ENCODE measurements around the gene A1BG.

Gene A1BG

DNA sequence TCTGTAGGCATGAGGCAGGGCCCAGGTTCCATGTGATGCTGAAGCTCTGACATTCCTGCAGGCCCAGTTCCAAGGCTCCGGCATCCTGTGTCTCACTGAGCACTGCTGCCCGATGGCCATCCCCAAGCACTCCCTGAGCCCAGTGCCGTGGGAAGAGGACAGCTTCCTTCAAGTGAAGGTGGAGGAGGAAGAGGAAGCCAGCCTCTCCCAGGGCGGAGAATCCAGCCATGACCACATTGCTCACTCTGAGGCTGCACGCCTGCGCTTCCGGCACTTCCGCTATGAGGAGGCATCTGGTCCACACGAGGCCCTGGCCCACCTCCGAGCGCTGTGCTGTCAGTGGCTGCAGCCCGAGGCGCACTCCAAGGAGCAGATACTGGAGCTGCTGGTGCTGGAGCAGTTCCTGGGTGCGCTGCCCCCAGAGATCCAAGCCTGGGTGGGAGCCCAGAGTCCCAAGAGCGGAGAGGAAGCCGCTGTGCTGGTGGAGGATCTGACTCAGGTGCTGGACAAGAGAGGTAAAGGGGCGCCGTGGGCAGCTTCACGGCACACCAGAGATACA, 18.5 kb downstream of the A1BG start:
- DNase-seq: no peak

DNA sequence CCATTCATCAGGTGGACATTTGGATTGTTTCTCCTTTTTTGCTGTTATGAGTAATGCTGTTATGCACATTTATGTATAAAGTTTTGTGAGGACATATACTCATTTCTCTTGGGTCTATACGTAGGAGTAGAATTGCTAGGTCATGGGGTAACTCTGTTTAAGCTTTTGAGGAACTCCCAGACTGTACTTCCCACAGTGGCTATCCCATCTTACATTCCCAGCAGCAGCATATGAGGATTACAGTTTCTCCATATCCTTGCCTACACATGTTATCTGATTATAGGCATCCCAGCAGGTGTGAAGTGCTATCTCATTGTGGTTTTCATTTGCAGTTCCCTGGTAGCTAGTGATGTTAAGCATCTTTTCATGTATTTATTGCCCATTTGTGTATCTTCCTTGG, 20.6 kb downstream of the A1BG start:
- DNase-seq: no peak

DNA sequence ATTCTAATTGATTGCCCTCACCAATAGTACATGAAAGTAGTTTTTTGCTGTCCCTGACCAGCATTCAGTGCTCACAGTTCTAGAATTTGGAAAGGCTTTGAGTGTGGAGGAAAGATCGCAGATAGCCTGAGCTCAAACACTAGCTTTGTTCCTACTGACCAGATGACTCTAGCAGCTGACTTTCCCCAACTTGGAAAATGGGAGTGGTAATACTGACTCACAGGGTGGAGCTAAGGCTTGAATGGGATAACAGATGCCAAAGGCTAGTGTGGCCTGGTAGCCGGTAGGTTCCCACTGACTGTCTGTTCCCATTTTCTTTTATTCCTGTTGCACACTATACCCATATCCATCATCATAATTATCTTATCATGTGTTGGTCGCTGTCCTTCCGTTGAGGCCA, 22.8 kb downstream of the A1BG start:
- no peak for DNase-seq

DNA sequence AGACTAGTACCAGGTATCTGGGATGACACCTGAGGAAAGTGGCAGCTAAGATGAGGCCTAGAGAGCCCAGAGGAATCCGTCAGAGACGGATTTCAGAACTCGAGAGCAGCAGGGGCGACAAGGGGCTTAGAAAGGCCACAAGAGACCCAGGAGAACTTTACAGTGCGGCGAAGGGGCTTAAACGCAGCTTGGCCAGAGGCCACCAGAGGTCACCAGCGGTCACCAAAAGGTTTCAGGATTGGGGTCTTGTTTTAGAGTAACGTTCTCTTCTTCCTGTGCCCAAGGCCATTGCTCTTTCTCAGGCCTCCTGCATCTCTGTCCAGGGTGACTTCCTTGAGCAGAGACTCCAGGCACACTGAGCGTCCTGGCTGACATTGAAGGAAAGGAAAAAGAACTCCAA, 24.3 kb downstream of the A1BG start:
- peak; percentile 23 for DNase-seq

DNA sequence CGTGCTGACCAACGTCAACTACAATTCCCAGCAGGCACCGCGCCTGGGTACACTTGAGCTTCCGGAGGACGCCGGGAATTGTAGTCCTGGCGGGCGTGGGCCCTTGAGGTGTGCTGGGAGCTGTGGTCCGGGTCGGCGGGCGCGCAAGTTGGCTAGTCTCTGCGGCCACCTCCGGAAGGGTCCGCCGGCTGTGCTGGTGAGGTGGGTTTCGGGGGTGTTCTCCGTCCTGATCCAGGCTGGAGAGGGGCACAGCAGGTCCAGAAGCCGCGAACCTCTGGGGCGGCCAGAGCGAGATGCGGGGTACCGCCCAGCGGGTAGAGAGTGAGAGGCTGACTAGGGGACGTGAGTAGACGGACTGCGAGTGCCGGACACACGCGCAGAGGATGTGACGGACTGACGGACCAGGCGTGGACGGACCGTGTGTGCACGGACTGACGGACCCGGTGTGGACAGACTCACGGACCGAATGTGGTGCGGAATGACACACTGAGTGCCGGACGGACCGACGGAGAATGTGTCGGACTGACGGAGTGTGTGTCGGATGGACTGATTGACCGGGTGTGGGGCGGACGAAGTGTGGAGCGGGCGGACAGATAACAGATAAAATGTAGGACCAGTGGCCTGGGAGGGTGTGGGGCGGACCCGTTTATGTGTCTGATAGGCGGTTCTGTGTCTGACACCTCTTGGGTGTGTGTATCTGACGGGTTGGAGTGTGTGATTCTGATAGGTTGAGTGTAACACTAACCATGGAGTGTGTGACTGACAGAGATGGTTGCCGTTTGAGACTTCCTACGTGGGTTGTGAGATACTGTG, 26.2 kb downstream of the A1BG start, which contains the start of gene ZSCAN22:
Gene ZSCAN22 (plus strand): TSS at position 81 of the 813 bp plus-strand sequence. CDS start 7,809 bp downstream, outside the sequence.
- DNase-seq: peak; percentile 91

DNA sequence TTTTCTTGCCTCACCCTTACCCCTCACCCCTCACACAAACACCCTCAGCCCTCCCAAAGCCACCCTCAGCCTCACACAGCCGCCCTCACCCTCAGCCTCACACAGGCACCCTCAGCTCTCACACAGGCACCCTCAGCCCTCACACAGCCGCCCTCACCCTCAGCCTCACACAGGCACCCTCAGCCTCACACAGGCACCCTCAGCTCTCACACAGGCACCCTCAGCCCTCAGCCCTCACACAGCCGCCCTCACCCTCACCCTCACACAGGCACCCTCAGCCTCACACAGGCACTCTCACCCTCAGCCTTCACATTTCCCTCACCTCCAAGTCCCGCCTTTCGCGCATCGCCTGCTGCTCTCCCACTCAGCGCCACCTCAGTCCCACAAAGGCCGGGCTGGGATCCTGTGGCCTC, 26.8 kb downstream of the A1BG start:
- DNase-seq: no peak

DNA sequence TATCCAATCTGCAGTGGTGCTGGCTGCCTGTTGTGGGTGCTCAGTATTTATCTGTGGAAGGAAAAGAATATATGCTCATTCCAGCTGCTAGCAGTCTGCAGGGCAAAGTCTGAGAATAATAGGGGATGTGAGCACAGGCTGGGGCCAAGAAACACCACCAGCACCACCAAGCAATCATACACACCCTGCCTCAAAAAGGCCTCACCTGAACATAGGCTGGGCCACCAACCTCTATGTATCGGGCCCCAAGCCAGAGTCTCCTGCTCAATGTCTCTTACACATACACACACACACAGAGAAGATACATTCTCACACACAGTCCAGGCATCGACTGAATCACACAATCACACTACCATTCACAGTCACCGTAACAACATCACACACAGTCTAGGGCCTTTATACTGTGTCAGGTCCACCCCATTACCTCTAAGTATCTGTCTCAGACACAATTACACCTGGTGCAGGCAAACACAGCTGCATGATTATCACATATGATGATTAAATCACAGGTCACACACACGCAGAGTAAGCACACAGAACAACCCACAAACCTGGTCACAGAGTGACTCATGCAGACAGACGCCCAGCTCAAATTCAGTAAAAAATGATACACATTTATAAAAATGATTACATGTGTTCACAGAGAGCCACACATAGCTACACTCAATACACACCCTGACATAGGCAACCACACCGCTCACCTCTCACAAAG, 27.8 kb downstream of the A1BG start:
- no peak for DNase-seq

DNA sequence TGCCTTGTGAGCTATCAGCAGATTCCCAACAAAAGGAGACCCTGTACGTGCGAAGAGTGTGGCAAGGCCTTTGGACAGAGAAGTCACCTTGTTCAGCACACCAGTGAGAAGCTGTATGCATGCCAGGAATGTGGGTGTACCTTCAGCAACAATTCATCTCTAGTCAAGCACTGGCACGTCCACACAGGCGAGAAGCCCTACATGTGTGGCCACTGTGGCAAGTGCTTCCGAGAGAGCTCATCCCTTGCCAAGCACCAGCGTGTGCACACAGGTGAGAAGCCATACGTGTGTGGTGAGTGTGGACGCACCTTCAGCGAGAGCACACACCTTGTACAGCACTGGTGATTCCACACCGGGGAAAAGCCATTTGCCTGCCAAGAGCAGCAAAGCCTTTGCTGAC, 34.1 kb downstream of the A1BG start:
- no peak for DNase-seq

DNA sequence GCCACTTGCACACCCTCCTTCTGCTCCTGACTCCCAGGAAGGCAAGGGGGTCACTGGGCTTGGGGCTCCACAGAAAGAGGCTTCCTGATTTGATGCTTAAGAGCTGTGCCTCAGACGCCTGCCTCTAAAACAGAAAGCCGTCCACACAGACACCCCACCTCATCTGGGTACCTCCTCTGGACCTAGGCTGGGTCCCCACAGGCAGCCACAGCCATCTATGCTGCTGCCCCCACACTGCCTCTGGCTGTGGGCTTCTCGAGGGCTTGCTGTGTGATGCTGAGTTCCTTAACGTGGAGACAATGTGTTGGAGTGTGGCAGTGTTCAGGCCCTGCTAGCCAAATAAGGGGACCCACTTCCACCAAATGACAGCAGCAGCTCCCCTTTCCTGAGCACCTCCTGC, 35.0 kb downstream of the A1BG start:
- DNase-seq: no peak

DNA sequence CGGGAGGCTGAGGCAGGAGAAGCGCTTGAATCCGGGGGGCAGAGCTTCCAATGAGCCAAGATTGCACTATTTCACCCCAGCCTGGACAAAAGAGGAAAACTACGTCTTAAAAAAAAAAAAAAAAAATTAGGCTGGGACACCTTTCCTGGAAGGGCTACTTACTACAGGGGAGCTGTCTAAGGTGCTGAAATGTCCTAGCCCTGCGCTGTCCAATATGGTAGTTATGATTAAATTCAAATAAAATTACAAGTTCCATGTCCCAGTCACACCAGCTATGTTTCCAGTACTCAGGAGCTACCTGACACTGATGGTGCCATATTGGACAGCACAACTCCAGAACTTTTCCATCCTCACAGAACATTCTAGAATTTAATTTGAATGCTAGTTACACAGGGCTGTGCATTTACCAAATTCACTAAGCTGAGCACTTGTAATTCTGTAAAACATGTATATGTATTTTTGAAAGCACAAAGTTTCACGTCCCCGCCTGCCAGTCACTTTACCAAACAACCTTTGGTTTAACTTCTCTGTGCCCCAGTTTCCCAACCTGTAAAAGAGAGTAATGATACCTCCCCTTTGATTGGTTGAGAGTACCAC, 35.7 kb downstream of the A1BG start:
- DNase-seq: no peak

DNA sequence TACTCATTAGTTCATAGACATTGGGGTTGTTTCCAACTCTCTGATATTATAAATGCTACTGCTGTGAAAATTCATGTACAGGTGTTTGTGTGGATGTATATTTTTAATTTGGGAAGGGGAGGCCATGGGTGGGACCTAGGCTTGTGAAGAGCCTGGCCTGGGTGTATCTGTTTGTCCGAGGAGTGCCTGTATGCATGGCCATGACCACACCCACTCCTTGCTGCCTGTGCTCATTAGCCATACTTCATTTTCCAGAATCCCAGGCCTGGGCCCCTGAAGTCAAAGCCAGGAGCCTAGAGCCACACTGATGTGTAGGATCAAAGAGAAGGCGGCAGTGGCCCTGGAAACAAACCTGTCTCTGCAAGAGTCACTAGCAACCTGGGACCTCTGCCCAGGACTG, 37.7 kb downstream of the A1BG start:
- no peak for DNase-seq

DNA sequence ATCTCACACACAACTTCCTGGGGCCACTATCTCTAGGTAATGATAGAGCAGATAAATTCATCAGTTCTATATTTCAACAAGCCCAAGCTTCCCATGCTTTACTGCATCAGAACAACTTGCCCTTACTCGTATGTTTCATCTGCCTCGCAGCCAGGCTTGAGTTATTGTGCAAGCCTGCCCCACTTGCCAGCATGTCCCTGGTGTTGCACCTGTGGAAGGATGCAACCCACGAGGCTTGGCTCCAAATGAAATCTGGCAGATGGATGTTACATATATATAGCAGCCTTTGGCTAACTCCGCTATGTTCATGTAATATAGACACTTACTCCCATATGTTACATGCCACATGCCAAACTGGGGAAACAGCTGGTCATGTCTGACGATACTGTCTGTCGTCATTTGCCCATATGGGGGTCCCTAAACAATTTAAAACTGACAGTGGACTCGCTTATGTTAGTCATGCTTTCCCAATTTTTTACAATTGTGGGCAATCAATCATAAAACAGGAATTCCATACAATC, 41.9 kb downstream of the A1BG start:
- DNase-seq: no peak

DNA sequence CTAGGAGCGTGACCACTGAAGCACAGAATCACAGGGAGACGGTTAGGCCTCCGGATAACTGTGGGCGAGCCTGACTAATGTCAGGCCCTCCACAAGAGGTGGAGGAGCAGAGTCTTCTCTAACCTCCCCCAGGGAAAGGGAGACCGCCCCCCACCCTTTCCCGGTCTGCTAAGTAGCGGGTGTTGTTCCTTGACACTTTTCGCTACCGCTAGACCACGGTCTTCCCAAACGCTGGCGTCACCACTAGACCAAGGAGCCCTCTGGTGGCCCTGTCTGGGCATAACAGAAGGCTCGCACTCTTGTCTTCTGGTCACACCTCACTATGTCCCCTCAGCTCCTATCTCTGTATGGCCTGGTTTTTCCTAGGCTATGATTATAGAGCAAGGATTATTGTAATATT, 42.6 kb downstream of the A1BG start:
- DNase-seq: peak; percentile 17

DNA sequence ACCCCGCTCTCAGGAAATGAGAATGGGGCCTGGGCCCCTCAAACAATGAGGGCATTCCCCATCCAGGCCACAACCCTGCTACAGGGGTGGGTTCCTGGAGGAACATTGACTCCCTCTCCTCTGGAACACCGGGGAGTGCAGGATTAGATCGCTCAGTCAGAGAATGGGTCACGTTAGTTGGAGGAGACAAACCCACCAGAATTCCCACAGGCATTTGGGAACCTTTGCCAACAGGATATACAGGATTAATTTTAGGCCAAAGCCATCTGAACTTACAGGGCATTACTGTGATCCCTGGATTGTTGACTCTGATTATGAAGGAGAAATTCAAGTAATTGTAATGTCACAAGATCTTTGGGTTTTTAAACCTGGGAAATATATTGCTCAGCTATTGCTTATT, 45.6 kb downstream of the A1BG start:
- DNase-seq: no peak

DNA sequence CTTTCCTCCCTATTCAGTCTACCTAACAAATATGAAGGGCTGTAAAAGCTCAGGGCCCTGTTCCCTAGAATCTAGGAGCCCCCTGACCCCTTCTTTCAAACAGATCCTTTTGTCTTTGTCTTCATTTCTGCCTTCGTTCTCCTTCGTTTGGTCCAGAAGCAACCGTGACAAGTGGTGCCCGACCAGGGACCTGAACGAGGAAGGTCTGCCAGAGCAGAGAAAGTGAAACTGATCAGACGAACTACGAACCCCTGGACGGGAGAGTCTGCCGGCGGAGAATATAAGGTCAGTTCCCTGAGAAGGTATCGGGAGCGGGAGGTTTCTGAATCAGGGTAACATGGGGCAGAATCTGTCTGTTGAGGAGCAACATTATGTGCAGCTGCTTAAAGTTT, 47.4 kb downstream of the A1BG start:
- DNase-seq: peak; percentile 24

DNA sequence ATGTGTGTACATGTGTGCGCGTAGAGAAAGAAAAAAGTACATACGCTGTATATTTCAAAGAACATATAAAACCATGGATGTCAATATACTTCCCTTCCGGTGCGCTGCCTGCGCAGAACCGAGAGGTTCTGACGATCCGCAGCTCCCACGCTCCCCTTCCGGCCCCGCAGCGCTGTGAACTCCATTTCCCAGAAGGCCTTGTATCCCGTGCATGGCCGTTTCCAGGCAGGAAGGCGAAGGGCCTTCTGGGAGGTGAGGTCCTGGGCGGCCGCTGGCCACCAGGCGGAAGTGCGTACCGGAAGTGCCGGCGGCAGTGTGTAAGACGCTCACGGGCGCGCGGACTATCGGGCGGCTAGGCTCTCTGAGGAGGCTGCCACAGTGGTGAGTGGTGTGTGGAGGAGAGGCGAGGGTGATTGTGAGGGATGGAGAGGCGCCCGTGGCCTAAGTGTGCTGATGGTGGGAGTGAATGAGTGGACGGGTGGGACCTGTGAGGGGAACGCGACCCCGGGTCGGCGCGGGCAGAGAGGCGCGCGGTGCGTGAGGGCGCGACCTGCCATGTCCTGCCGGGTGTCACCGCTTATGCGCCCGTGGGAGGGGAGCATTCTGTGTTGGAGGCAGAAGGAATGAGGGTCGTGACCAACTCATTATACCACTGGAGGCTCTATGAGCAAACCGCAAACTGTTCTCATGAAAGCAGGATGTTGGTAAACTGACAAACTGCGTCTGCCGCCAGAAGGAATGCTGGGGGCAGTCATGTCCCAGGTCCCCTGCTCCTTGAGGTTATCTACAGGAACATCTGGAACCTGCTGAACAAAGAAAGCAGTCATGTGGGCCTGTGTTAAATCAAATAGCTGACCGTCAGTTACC, 48.0 kb downstream of the A1BG start, which contains the start of gene ERVK3-1:
Gene ERVK3-1 (plus strand): TSS at position 313 of the 867 bp plus-strand sequence. CDS start 6,792 bp downstream, outside the sequence.
- DNase-seq: peak; percentile 96

DNA sequence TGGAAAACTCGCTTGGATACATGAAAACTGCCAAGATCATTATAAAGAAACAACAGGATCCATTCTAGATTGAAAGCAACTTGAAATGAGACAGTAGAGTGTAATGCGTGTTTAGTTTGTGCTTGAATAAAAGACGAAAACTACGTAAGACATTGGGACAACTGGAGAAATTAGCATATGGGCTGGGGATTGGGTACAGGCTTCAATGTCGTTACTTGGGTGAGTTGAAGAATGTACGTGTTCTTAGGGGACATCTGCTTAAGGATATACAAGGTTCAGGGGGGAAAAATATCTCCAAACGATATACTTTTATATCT, 48.6 kb downstream of the A1BG start:
- DNase-seq: no peak

DNA sequence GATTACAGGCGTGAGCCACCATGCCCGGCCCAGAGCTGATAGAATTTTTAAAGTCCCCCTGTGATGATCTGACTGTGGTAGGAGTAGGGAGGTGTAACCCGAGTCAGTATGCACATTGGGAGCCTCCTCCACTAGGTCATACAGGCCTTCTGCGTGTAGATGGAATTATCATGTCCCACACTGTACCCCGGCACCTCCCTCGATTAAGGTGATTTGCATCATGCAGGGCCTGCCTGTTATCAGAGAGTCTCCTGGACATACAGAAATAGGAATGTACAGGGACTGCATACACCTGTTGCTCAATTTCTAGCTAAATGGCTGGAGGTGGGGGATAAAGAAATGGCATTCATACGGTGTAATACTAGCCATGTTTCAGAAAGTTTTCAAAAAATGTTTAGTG, 49.0 kb downstream of the A1BG start:
- no peak for DNase-seq

DNA sequence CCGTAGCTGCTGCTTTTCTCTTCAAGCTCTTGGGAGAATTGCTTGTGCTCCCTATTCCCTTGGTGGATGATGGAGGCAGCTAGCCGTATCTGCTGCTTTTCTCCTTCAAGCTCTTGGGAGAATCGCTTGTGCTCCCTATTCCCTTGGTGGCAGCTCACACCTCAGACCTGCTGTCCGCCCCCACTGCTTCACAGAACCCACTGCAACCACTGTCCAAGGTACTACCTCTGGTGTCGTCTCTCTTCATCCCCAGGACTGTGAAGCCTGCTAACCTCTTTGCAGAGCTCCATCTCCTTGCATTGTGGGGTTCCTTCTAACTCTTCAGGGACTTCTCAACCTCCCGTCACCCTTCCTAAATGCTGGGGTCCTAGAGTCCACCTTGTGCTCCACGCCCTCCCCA, 52.7 kb downstream of the A1BG start:
- DNase-seq: no peak

DNA sequence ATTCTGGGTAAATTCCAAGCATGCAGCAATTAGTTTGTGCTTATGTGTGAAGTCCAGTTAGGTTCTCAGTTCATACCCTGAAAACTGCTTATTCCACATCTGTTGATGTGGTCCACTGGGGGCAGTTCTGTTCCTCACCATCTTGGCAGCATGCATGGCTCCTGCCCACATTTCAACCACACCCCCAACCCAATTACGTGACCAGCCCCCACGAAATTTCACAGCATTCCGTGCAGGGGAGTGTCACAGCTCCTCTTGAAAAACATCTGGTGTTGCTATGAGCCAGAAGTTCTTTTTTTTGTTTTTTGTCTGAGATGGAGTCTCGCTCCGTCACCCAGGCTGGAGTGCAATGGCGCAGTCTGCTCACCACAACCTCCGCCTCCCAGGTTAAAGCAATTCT, 57.2 kb downstream of the A1BG start:
- no peak for DNase-seq
